ENCODE measurements around the gene OR6S1. TPM values are rescaled to one million over a fixed set of nuclear protein-coding genes. Genes with fewer than 3 reads are reported as not detected.

The OR6S1 gene
- total and polyA plus RNA-seq, 4 donors, result not detected

- no peak for TF ChIP-seq CTCF (IDR thresholded peaks at IDR 0.05; ENCODE audit: low read depth, low read length, missing input control)
Measured at GRCh38 chr14:20683891-20684661, 42.6 kb upstream of the OR6S1 start, which contains the start of gene RNASE4 (continued).

- TF ChIP-seq SP1 (IDR thresholded peaks at IDR 0.05) (peak; percentile 12), JUND (IDR thresholded peaks at IDR 0.05) (no peak), ATF3 (IDR thresholded peaks at IDR 0.05) (peak; percentile 99), FOXA1 (IDR thresholded peaks at IDR 0.05) (no peak), REST (IDR thresholded peaks at IDR 0.05) (no peak), HNF4G (IDR thresholded peaks at IDR 0.05) (no peak), CTCF (IDR thresholded peaks at IDR 0.05; ENCODE audit: low read depth, low read length, missing input control) (no peak), YY1 (IDR thresholded peaks at IDR 0.05) (no peak), MAX (IDR thresholded peaks at IDR 0.05) (no peak), NR2F2 (IDR thresholded peaks at IDR 0.05) (no peak), EGR1 (IDR thresholded peaks at IDR 0.05; ENCODE audit: low read depth in 2 of 2) (no peak)
- Histone ChIP-seq H3K4me1 (ENCODE audit: control insufficient read depth in 4 of 4, insufficient read depth in 4 of 4, low read length in 3 of 4) (peaks cover 2 to 42% (median 29%) of the 10 kb centered on the region in 4 donors), H3K9me3 (ENCODE audit: control insufficient read depth in 4 of 4, low read length in 3 of 4) (no peaks in the 10 kb centered on the region), H3K36me3 (ENCODE audit: control insufficient read depth in 4 of 4, insufficient read depth in 3 of 4, low read depth in 1 of 4, low read length in 3 of 4) (no peaks in the 10 kb centered on the region), H3K27ac (ENCODE audit: low read depth in 1 of 2, low read length in 2 of 2) (peak overlapping the region; percentile 95 to 97), H3K27me3 (ENCODE audit: control insufficient read depth in 4 of 4, insufficient read depth in 4 of 4, low read length in 3 of 4) (no peaks in the 10 kb centered on the region), H3K9ac (ENCODE audit: low read depth in 1 of 2, low read length in 2 of 2) (peak overlapping the region; percentile 78 to 96), H3K4me3 (ENCODE audit: low read depth in 1 of 3, low read length in 3 of 3) (peak overlapping the region; percentile 71 to 97 (median 74))
- WGBS, result under 1% methylated on average over 38 of the region's 38 CpGs
- peak; percentile 73 for DNase-seq (ENCODE audit: low spot score)
Measured at GRCh38 chr14:20683125-20683890, 41.8 kb upstream of the OR6S1 start.
